Type B pancreatic cell (in vitro differentiated cells): ENCODE data around the gene ETFA. TPM values are rescaled to one million over a fixed set of nuclear protein-coding genes. Genes with fewer than 3 reads are reported as not detected.

Experiments used
- DNase-seq: peaks from one replicate; pipeline ENCODE4 v3.0.0; 2021; ENCODE audit warnings: mixed read lengths; ENCODE audit not compliant: unreplicated experiment; ENCODE audit errors: extremely low spot score
- H3K27ac Mint-ChIP-seq: 2 replicates; pipeline ENCODE4 v1.8.0; 2021; ENCODE audit warnings: mild to moderate bottlenecking, mixed read lengths
- H3K27me3 Mint-ChIP-seq: 2 replicates; pipeline ENCODE4 v1.8.0; 2021; ENCODE audit warnings: mixed read lengths
- H3K36me3 Mint-ChIP-seq: 2 replicates; pipeline ENCODE4 v1.8.0; 2021; ENCODE audit warnings: mixed read lengths
- H3K4me1 Mint-ChIP-seq: one replicate; pipeline ENCODE4 v1.8.0; 2021; ENCODE audit warnings: mixed read lengths; ENCODE audit not compliant: unreplicated experiment
- H3K4me3 Mint-ChIP-seq: 2 replicates; pipeline ENCODE4 v1.8.0; 2021; ENCODE audit warnings: mild to moderate bottlenecking, mixed read lengths
- H3K9me3 Mint-ChIP-seq: 2 replicates; pipeline ENCODE4 v1.8.0; 2021; ENCODE audit warnings: mixed read lengths
- CTCF ChIP-seq: fragments of 200-600 bp; sonication (generic); conservative IDR thresholded peaks from 2 replicates; pipeline ENCODE4 v1.5.0; 2021; ENCODE audit warnings: antibody characterized with exemption, mild to moderate bottlenecking
- total RNA-seq: library from RNA; stranded (reverse); gene quantifications from 2 replicates; pipeline ENCODE4 v1.2.1, GENCODE V29; 2021; ENCODE audit warnings: low replicate concordance

The ETFA gene
- total RNA-seq, 1 donor from 2014 or later = 149 TPM

- peaks cover 11% of the 10 kb centered on the region for H3K36me3 Mint-ChIP-seq
- no peaks in the 10 kb centered on the region for H3K9me3 Mint-ChIP-seq
- no peaks in the 10 kb centered on the region for H3K27me3 Mint-ChIP-seq
- H3K27ac Mint-ChIP-seq = no peak overlapping the region
- TF ChIP-seq CTCF = no peak
- no peak for DNase-seq
- no peaks in the 10 kb centered on the region for H3K4me1 Mint-ChIP-seq
- no peak overlapping the region for H3K4me3 Mint-ChIP-seq
Measured at GRCh38 chr15:76252249-76252648, 59.0 kb downstream of the ETFA start.

GRCh38 chr15:76251717-76252116 lies 59.6 kb downstream of the ETFA start:
- Mint-ChIP-seq H3K4me1 (no peaks in the 10 kb centered on the region), H3K27ac (no peak overlapping the region), H3K9me3 (no peaks in the 10 kb centered on the region), H3K36me3 (peaks cover 11% of the 10 kb centered on the region), H3K4me3 (no peak overlapping the region), H3K27me3 (no peaks in the 10 kb centered on the region)
- TF ChIP-seq CTCF = no peak
- DNase-seq = no peak

GRCh38 chr15:76245072-76245610 lies 66.1 kb downstream of the ETFA start:
- TF ChIP-seq CTCF = no peak
- Mint-ChIP-seq H3K27ac (no peak overlapping the region), H3K4me3 (no peak overlapping the region), H3K9me3 (no peaks in the 10 kb centered on the region), H3K4me1 (no peaks in the 10 kb centered on the region), H3K36me3 (peaks cover 18% of the 10 kb centered on the region), H3K27me3 (no peaks in the 10 kb centered on the region)
- no peak for DNase-seq

- Mint-ChIP-seq H3K4me1 (no peaks in the 10 kb centered on the region), H3K9me3 (no peaks in the 10 kb centered on the region), H3K4me3 (no peak overlapping the region), H3K27me3 (no peaks in the 10 kb centered on the region), H3K27ac (no peak overlapping the region), H3K36me3 (peaks cover 10% of the 10 kb centered on the region)
- no peak for TF ChIP-seq CTCF
- no peak for DNase-seq
Measured at GRCh38 chr15:76239786-76240185, 71.5 kb downstream of the ETFA start.

- no peaks in the 10 kb centered on the region for H3K27me3 Mint-ChIP-seq
- no peak overlapping the region for H3K27ac Mint-ChIP-seq
- TF ChIP-seq CTCF = no peak
- no peak overlapping the region for H3K4me3 Mint-ChIP-seq
- H3K4me1 Mint-ChIP-seq = peaks cover 10% of the 10 kb centered on the region
- no peaks in the 10 kb centered on the region for H3K9me3 Mint-ChIP-seq
- DNase-seq = no peak
- H3K36me3 Mint-ChIP-seq = peaks cover 7% of the 10 kb centered on the region
Measured at GRCh38 chr15:76236350-76236749, 74.9 kb downstream of the ETFA start.
